ENCODE measurements around the gene KRT40. TPM values are rescaled to one million over a fixed set of nuclear protein-coding genes. Genes with fewer than 3 reads are reported as not detected.

The KRT40 gene
- total RNA-seq, 4 donors from 2014 or later = 12.3 TPM; not detected in 3

DNA sequence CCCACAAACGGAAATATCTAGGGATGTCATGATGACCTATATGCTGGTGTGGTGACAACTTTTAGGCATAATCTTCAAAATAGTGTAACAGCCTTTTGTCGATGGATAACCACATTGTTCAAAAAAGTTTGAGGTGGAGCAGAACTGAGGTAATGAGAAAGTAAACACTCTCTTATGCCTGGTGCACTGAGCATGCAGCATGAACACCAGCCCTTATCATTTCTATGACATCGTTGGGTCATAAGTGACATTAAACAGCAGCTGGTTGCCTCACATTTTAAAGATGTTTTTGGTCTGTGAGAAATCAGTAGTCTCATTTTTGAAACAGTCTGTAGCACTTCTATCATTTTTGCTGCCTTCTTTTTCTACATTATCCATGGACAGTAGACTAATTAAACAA lies 48.5 kb downstream of the KRT40 start:
- WGBS, 2 donors = 73 to 74% methylated on average over 3 of the region's 3 CpGs
- intact Hi-C loops (cut with DNase I; ENCODE audit: low total_unique reads) = no loop called here
- TF ChIP-seq POLR2A (IDR thresholded peaks at IDR 0.05) (no peak), CTCF (IDR thresholded peaks at IDR 0.05) (no peak)
- H3K4me3 ChIP-seq (ENCODE audit: low read depth, poor library complexity, severe bottlenecking) = no peak overlapping the region
- DNase-seq (ENCODE audit: low spot score in 2 of 2) = no peak

- H3K4me3 ChIP-seq (ENCODE audit: low read depth, poor library complexity, severe bottlenecking) = no peak overlapping the region
- intact Hi-C loops (cut with DNase I; ENCODE audit: low total_unique reads) = no loop called here
- 51 to 66% methylated on average over 2 of the region's 2 CpGs for WGBS, 2 donors
- DNase-seq (ENCODE audit: low spot score in 2 of 2) = no peak
- TF ChIP-seq POLR2A (IDR thresholded peaks at IDR 0.05) (no peak), CTCF (IDR thresholded peaks at IDR 0.05) (no peak)
Observed at GRCh38 chr17:40932608-40933007, 51.5 kb downstream of the KRT40 start.

- DNase-seq (ENCODE audit: low spot score in 2 of 2) = no peak
- 57 to 59% methylated on average over 3 of the region's 3 CpGs for WGBS, 2 donors
- H3K4me3 ChIP-seq (ENCODE audit: low read depth, poor library complexity, severe bottlenecking) = no peak overlapping the region
- TF ChIP-seq CTCF (IDR thresholded peaks at IDR 0.05) (no peak), POLR2A (IDR thresholded peaks at IDR 0.05) (no peak)
- intact Hi-C loops (cut with DNase I; ENCODE audit: low total_unique reads) = no loop called here
Observed at GRCh38 chr17:40931311-40931710, 52.8 kb downstream of the KRT40 start.

Other genes with a start within 250 kb of the KRT40 start
- 100 to 1,000 TPM in 1 of 4 donors, under 1 TPM in 1, not detected in 2; 0.59 to 111 TPM for gene KRT25, start 229.0 kb downstream of the KRT40 start, total RNA-seq
- 1 to 10 TPM in 1 of 4 donors, not detected in 3; 9.2 TPM for gene KRT26, start 212.1 kb downstream of the KRT40 start, total RNA-seq
- 10 to 100 TPM in 1 of 4 donors, 1 to 10 TPM in 1, under 1 TPM in 1, not detected in 1; 0.52 to 69.8 (median 1.3) TPM for gene KRT27, start 201.8 kb downstream of the KRT40 start, total RNA-seq
- 1 to 10 TPM in 1 of 4 donors, not detected in 3; 6.0 TPM for gene KRT28, start 184.4 kb downstream of the KRT40 start, total RNA-seq
- gene KRT10, start 161.7 kb downstream of the KRT40 start, total RNA-seq = 1,000 to 10,000 TPM; 4,878 to 8,317 (median 6,442) TPM
- not detected for gene KRT12, start 117.1 kb downstream of the KRT40 start, total RNA-seq
- under 1 TPM in 1 of 4 donors, not detected in 3; 0.12 TPM for gene KRT20, start 99.1 kb downstream of the KRT40 start, total RNA-seq
- 100 to 1,000 TPM; 302 to 577 (median 454) TPM for gene KRT23, start 46.7 kb downstream of the KRT40 start, total RNA-seq
- gene KRT39, start 17.4 kb downstream of the KRT40 start, total RNA-seq = 1 to 10 TPM in 1 of 4 donors, under 1 TPM in 1, not detected in 2; 0.51 to 8.8 TPM
- 10 to 100 TPM in 1 of 4 donors, not detected in 3; 11.6 TPM for gene KRTAP3-3, start 9.8 kb upstream of the KRT40 start, total RNA-seq
- 10 to 100 TPM in 1 of 4 donors, not detected in 3; 84.1 TPM for gene KRTAP3-2, start 15.6 kb upstream of the KRT40 start, total RNA-seq
- gene KRTAP3-1, start 24.8 kb upstream of the KRT40 start, total RNA-seq = 10 to 100 TPM in 1 of 4 donors, 1 to 10 TPM in 1, not detected in 2; 4.0 to 83.2 TPM
- 100 to 1,000 TPM in 1 of 4 donors, 10 to 100 TPM in 1, under 1 TPM in 1, not detected in 1; 0.22 to 168 (median 10.9) TPM for gene KRTAP1-5, start 42.9 kb upstream of the KRT40 start, total RNA-seq
- gene KRTAP1-4, start 45.9 kb upstream of the KRT40 start, total RNA-seq = 1 to 10 TPM in 1 of 4 donors, not detected in 3; 4.2 TPM
- gene KRTAP1-3, start 50.5 kb upstream of the KRT40 start, total RNA-seq = 100 to 1,000 TPM in 1 of 4 donors, 1 to 10 TPM in 1, not detected in 2; 1.6 to 107 TPM
- 100 to 1,000 TPM in 1 of 4 donors, 1 to 10 TPM in 1, under 1 TPM in 1, not detected in 1; 0.32 to 195 (median 5.1) TPM for gene KRTAP1-1, start 57.1 kb upstream of the KRT40 start, total RNA-seq
- gene KRTAP2-1, start 63.0 kb upstream of the KRT40 start, total RNA-seq = 10 to 100 TPM in 1 of 4 donors, 1 to 10 TPM in 1, not detected in 2; 7.0 to 83.9 TPM
- 10 to 100 TPM in 1 of 4 donors, 1 to 10 TPM in 1, not detected in 2; 3.6 to 58.7 TPM for gene KRTAP2-2, start 70.9 kb upstream of the KRT40 start, total RNA-seq
- gene KRTAP2-3, start 75.8 kb upstream of the KRT40 start, total RNA-seq = 10 to 100 TPM in 1 of 4 donors, 1 to 10 TPM in 1, not detected in 2; 3.9 to 12.8 TPM
- gene KRTAP2-4, start 81.6 kb upstream of the KRT40 start, total RNA-seq = 10 to 100 TPM in 1 of 4 donors, not detected in 3; 61.4 TPM
- gene KRTAP4-7, start 99.8 kb upstream of the KRT40 start, total RNA-seq = 10 to 100 TPM in 1 of 4 donors, 1 to 10 TPM in 1, under 1 TPM in 1, not detected in 1; 0.54 to 73.1 (median 2.4) TPM
- gene KRTAP4-8, start 113.8 kb upstream of the KRT40 start, total RNA-seq = 10 to 100 TPM in 1 of 4 donors, not detected in 3; 27.3 TPM
- not detected for gene KRTAP4-16, start 117.9 kb upstream of the KRT40 start, total RNA-seq
- 10 to 100 TPM in 1 of 4 donors, 1 to 10 TPM in 1, under 1 TPM in 1, not detected in 1; 0.44 to 73.5 (median 2.6) TPM for gene KRTAP4-9, start 121.1 kb upstream of the KRT40 start, total RNA-seq
- 10 to 100 TPM in 1 of 4 donors, under 1 TPM in 1, not detected in 2; 0.89 to 20.6 TPM for gene KRTAP4-11, start 134.0 kb upstream of the KRT40 start, total RNA-seq
- 10 to 100 TPM in 1 of 4 donors, not detected in 3; 57.0 TPM for gene KRTAP4-12, start 139.9 kb upstream of the KRT40 start, total RNA-seq
- 10 to 100 TPM in 1 of 4 donors, under 1 TPM in 1, not detected in 2; 0.25 to 54.3 TPM for gene KRTAP4-6, start 156.2 kb upstream of the KRT40 start, total RNA-seq
- 10 to 100 TPM in 1 of 4 donors, under 1 TPM in 1, not detected in 2; 0.34 to 14.9 TPM for gene KRTAP4-5, start 165.5 kb upstream of the KRT40 start, total RNA-seq
- gene KRTAP4-4, start 176.4 kb upstream of the KRT40 start, total RNA-seq = 100 to 1,000 TPM in 1 of 4 donors, under 1 TPM in 1, not detected in 2; 0.84 to 102 TPM
- gene KRTAP4-3, start 183.9 kb upstream of the KRT40 start, total RNA-seq = 10 to 100 TPM in 1 of 4 donors, 1 to 10 TPM in 1, not detected in 2; 1.2 to 54.0 TPM
- 10 to 100 TPM in 1 of 4 donors, 1 to 10 TPM in 1, not detected in 2; 5.0 to 75.4 TPM for gene KRTAP4-2, start 193.9 kb upstream of the KRT40 start, total RNA-seq
- gene KRTAP4-1, start 200.6 kb upstream of the KRT40 start, total RNA-seq = 10 to 100 TPM in 1 of 4 donors, 1 to 10 TPM in 1, not detected in 2; 2.1 to 66.2 TPM
- under 1 TPM in 1 of 4 donors, not detected in 3; 0.91 TPM for gene KRTAP9-1, start 205.6 kb upstream of the KRT40 start, total RNA-seq
- 100 to 1,000 TPM in 1 of 4 donors, 10 to 100 TPM in 1, not detected in 2; 18.1 to 183 TPM for gene KRTAP9-2, start 242.3 kb upstream of the KRT40 start, total RNA-seq
- gene KRTAP9-3, start 248.1 kb upstream of the KRT40 start, total RNA-seq = 100 to 1,000 TPM in 1 of 4 donors, 1 to 10 TPM in 1, under 1 TPM in 1, not detected in 1; 0.27 to 218 (median 8.7) TPM